ENCODE measurements around the gene RPS27A.
"Not testable (repeated sequence)": the region's sequence is repeated elsewhere in the genome, so short reads cannot be mapped to it uniquely, and the experiment has no call there.

The RPS27A gene

DNA sequence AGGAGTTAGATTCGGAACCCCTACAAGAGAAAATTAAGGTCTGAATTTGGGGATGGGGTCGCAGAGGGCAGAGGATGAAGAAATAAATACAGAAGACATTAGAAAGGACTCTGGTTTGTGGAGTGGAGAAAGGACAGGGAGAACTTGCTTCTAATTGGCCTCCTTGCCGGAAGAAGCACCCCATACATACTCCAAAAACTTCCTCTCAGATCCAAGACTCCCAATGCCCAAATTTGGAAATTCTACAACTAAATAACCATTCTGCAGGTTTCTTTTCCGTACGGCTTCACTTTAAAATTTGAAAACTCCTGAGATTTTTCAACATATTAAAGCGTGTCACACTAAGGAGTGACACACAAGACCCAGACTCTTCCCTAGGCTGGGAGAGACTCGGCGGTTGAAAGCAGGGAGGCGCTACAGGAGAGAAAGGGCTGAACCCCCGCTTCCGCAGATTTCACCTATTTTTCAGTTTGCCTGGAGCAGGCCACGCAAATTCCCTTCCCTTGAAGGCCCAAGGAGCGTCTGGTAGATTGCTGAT, 873 bp upstream of the RPS27A start:
- TF ChIP-seq, protein P1, sequence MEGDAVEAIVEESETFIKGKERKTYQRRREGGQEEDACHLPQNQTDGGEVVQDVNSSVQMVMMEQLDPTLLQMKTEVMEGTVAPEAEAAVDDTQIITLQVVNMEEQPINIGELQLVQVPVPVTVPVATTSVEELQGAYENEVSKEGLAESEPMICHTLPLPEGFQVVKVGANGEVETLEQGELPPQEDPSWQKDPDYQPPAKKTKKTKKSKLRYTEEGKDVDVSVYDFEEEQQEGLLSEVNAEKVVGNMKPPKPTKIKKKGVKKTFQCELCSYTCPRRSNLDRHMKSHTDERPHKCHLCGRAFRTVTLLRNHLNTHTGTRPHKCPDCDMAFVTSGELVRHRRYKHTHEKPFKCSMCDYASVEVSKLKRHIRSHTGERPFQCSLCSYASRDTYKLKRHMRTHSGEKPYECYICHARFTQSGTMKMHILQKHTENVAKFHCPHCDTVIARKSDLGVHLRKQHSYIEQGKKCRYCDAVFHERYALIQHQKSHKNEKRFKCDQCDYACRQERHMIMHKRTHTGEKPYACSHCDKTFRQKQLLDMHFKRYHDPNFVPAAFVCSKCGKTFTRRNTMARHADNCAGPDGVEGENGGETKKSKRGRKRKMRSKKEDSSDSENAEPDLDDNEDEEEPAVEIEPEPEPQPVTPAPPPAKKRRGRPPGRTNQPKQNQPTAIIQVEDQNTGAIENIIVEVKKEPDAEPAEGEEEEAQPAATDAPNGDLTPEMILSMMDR (conservative IDR thresholded peaks at IDR 0.05; ENCODE audit: control insufficient read depth, insufficient read depth, low read depth, low read length): no peak
- peak overlapping the region; percentile 98 for H3K4me3 ChIP-seq (ENCODE audit: control insufficient read depth, low read depth, low read length)
- DNase-seq (ENCODE audit: low read depth): no peak

DNA sequence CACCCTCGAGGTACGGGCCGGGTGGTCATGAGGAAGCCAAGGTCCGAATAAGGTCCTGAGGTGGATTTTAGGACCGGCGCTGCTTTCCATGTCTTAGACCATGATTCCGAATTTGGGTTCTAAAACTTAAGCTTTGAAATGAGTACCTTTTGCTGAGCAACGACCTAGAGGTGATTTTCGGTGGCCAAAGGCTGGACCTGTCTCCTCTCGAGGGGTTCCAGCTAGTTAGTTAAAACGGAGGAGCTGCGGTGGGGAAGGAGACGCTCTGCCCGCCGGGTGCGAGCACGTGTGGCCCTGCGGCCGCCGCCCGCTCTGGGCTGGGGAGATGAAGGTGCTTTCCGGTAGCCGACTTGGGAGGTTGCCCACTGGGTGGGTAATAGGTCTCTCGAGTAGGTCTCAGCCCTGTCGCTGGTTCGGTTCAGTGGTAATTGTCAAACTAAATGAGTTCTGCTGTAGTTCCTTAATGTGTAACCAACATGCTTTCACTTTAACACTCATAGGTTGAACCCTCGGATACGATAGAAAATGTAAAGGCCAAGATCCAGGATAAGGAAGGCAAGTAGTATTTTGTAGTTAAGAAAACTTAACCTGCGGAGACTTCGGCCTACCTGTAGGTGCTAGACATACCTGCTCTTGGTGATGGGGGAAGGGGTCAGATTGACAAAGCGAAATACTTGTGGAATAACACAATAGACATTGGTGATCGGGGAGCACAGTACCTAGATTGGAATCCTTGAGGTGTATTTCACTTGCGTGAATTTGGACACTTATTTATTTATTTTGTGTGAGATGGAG, 572 bp downstream of the RPS27A start:
- DNase-seq (ENCODE audit: low read depth): no peak
- H3K4me3 ChIP-seq (ENCODE audit: control insufficient read depth, low read depth, low read length): peak overlapping the region; percentile 98

GRCh38 chr2:55233658-55233940, 1.1 kb downstream of the RPS27A start:
- DNase-seq (ENCODE audit: low read depth): no peak
- H3K4me3 ChIP-seq (ENCODE audit: control insufficient read depth, low read depth, low read length): peak overlapping the region; percentile 98
- TF ChIP-seq, protein P1 (conservative IDR thresholded peaks at IDR 0.05; ENCODE audit: control insufficient read depth, insufficient read depth, low read depth, low read length): no peak

More for the DNA sequence above, 572 bp downstream of the RPS27A start:
- TF ChIP-seq, protein P1 (conservative IDR thresholded peaks at IDR 0.05; ENCODE audit: control insufficient read depth, insufficient read depth, low read depth, low read length): no peak

DNA sequence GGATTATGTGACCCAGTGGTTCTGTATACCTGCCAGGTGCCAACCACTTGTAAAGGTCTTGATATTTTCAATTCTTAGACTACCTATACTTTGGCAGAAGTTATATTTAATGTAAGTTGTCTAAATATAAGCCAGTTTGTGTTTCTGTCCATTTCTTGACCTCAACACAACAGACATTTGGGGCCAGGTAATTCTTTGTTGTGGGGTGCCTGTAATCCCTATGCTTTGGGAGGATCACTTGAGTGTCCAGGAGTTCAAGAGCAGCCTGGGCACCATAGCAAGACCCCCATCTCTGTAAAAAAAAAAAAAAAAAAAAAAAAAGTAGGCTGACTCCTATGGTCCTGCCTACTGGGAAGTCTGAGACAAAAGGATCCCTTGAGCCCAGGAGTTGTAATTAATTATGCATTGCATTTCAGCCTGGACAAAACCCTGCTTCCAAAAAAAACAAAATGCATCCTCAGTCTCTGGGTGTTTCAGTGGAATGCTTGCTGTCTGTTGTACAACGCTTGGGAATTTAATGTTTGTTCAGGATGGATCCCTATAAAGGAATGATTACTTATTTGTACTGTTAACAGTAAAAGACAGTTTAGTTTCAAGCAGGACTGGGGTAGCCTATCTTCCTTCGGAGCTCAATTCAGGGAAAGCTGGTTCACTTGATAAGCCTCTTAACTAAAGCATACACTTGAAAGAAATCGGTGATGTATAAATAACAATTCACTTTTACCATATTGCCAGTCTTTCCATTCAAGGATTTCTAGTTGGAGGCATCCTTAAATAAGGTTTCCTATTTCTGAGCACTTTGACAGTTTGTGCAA, 3.4 kb downstream of the RPS27A start:
- no peak overlapping the region for H3K4me3 ChIP-seq (ENCODE audit: control insufficient read depth, low read depth, low read length)
- TF ChIP-seq, protein P1 (conservative IDR thresholded peaks at IDR 0.05; ENCODE audit: control insufficient read depth, insufficient read depth, low read depth, low read length): no peak
- DNase-seq (ENCODE audit: low read depth): no peak

DNA sequence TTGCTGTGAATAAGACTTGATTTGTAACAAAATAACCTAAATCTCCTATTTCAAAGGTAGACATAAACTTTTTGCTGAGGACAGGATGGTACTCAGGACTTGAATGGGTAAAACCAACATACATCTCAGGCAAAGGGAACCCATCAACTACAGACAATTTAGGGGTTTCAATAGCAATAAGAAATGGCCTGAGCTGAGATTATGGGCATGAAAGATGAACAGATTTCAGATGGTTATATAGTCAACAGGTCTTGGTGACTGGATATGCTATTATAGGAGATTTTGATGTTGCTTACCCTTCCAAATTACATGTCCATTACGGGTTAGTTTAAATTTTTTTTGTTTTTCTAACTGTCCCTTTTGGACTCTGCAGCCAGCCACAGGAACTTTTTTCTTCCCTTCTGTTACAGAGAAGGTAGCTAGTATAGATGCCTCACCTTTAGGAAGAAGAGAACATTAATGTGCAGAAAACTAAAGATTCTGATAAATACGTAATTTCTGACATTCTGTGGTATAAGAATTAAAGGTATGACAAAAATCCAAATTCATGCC, 4.6 kb downstream of the RPS27A start:
- no peak for DNase-seq (ENCODE audit: low read depth)
- TF ChIP-seq, protein P1 (conservative IDR thresholded peaks at IDR 0.05; ENCODE audit: control insufficient read depth, insufficient read depth, low read depth, low read length): no peak
- H3K4me3 ChIP-seq (ENCODE audit: control insufficient read depth, low read depth, low read length): no peak overlapping the region

GRCh38 chr2:55239656-55240222, 7.3 kb downstream of the RPS27A start:
- DNase-seq (ENCODE audit: low read depth): no peak
- TF ChIP-seq, protein P1 (conservative IDR thresholded peaks at IDR 0.05; ENCODE audit: control insufficient read depth, insufficient read depth, low read depth, low read length): no peak
- no peak overlapping the region for H3K4me3 ChIP-seq (ENCODE audit: control insufficient read depth, low read depth, low read length)

GRCh38 chr2:55241582-55241981, 9.1 kb downstream of the RPS27A start:
- H3K4me3 ChIP-seq (ENCODE audit: control insufficient read depth, low read depth, low read length): not testable (repeated sequence)

More at GRCh38 chr2:55241582-55241981, 9.1 kb downstream of the RPS27A start:
- DNase-seq (ENCODE audit: low read depth): not testable (repeated sequence)

All from fibroblast of mammary gland (primary cell).